Fibroblast of lung (primary cell): ENCODE measurements around the gene ATP2A1. TPM values are rescaled to one million over a fixed set of nuclear protein-coding genes. Genes with fewer than 3 reads are reported as not detected.

Experiments
- DNase-seq, 2 donors: peaks; one replicate each; pipeline versions ENCODE4 v3.0.0 to v3.0.0-alpha.2; 2010; ENCODE audit warnings: low read depth in 2 of 2
- H2AFZ ChIP-seq: 2 replicates; pipeline ENCODE4 v1.5.1; 2012; ENCODE audit warnings: low read length, control low read depth, inconsistent platforms
- H3K27ac ChIP-seq: 2 replicates; pipeline ENCODE4 v1.5.1; 2011; ENCODE audit warnings: low read length, control low read depth; ENCODE audit not compliant: insufficient read depth
- H3K27me3 ChIP-seq: 2 replicates; pipeline ENCODE4 v1.5.1; 2011; ENCODE audit warnings: mild to moderate bottlenecking, low read length; ENCODE audit not compliant: control insufficient read depth, insufficient read depth
- H3K36me3 ChIP-seq: 2 replicates; pipeline ENCODE4 v1.5.1; 2011; ENCODE audit warnings: low read length; ENCODE audit not compliant: control insufficient read depth, insufficient read depth
- H3K4me1 ChIP-seq: 2 replicates; pipeline ENCODE4 v1.5.1; 2011; ENCODE audit warnings: low read length; ENCODE audit not compliant: control insufficient read depth, insufficient read depth; ENCODE audit errors: extremely low read depth
- H3K4me2 ChIP-seq: 2 replicates; pipeline ENCODE4 v1.5.1; 2011; ENCODE audit warnings: low read length, control low read depth; ENCODE audit not compliant: insufficient read depth; ENCODE audit errors: extremely low read depth
- H3K4me3 ChIP-seq, 4 experiments: fragments of 200-600 bp in 1 of 4; sonication (generic) in 1 of 4; replicated peaks in 1 of 4; 2 replicates each; pipeline ENCODE4 v1.5.1; 2011 to 2016; ENCODE audit warnings: low read length in 4 of 4, low read depth in 3 of 4, mild to moderate bottlenecking in 3 of 4, control low read depth in 2 of 4, inconsistent platforms in 1 of 4, mixed read lengths in 1 of 4; ENCODE audit not compliant: insufficient read depth in 1 of 4; ENCODE audit errors: control extremely low read depth in 1 of 4
- H3K79me2 ChIP-seq: 2 replicates; pipeline ENCODE4 v1.5.1; 2012; ENCODE audit warnings: mild to moderate bottlenecking, low read length, inconsistent platforms; ENCODE audit not compliant: control insufficient read depth, insufficient read depth
- H3K9ac ChIP-seq: 2 replicates; pipeline ENCODE4 v1.5.1; 2011; ENCODE audit warnings: mild to moderate bottlenecking, low read length, control low read depth; ENCODE audit not compliant: insufficient read depth
- H3K9me3 ChIP-seq: 2 replicates; pipeline ENCODE4 v1.5.1; 2012; ENCODE audit warnings: low read depth, low read length; ENCODE audit not compliant: control insufficient read depth, insufficient read depth
- H4K20me1 ChIP-seq: 2 replicates; pipeline ENCODE4 v1.5.1; 2011; ENCODE audit warnings: low read length; ENCODE audit not compliant: control insufficient read depth, insufficient read depth; ENCODE audit errors: extremely low read depth
- EZH2 ChIP-seq: IDR thresholded peaks from 2 replicates; pipeline ENCODE4 v1.5.1; 2012; ENCODE audit warnings: low read length, control low read depth, mild to moderate bottlenecking; ENCODE audit errors: missing control alignments
- polyA plus RNA-seq, 2 donors: library from polyadenylated mRNA; depleted of rRNA in 1 of 2; stranded (reverse) in 1 of 2; unstranded in 1 of 2; fragments of >200 nt; gene quantifications; 2 replicates each; pipeline ENCODE4 v1.2.1, GENCODE V29; 2011 to 2012; ENCODE audit warnings: missing spikeins in 1 of 2
- total RNA-seq: library from RNA; depleted of rRNA; stranded (reverse); fragments of >200 nt; gene quantifications from 2 replicates; pipeline ENCODE4 v1.2.1, GENCODE V29; 2014
- TF ChIP-seq, protein P1 (sequence below), 2 donors: IDR thresholded peaks in 1 of 2; conservative IDR thresholded peaks in 1 of 2; 1 replicate in 1 of 2; 2 replicates in 1 of 2; pipeline ENCODE4 v1.5.1; 2011 to 2012; ENCODE audit warnings: low read length in 2 of 2, control low read depth in 1 of 2, inconsistent platforms in 1 of 2, low read depth in 1 of 2, mild to moderate bottlenecking in 1 of 2

The ATP2A1 gene
- total and polyA plus RNA-seq, 2 donors (not counting 1 experiment from before 2014, with no cell fraction given): 0.22 to 0.33 TPM

DNA sequence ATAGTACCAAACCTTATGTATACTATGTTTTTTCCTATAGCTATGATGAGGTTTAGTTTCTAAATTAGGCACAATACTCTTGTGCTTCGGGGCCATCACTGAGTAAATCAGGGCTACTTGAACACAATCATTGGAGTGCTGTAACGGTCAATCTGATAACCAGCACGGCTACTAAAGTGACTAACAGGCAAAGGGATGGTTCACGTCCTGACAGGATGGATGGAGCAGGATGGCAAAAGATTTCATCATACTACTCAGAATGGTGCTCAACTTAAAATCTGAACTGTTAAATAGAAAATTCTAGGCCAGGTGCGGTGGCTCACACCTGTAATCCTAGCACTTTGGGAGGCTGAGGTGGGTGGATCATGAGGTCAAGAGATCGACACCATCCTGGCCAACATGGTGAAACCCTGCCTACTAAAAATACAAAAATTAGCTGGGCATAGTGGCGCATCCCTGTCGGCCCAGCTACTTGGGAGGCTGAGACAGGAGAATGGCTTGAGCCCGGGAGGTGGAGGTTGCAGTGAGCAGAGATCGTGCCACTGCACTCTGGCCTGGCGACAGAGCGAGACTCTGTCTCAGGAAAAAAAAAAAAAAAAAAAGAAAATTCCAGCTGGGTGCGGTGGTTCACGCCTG is 39.2 kb upstream of the ATP2A1 start:
- H3K27me3 ChIP-seq: no peaks in the 10 kb centered on the region
- H3K9me3 ChIP-seq: no peaks in the 10 kb centered on the region
- H3K4me3 ChIP-seq: no peak overlapping the region
- no peak for DNase-seq
- no peak overlapping the region for H2AFZ ChIP-seq
- H3K27ac ChIP-seq: no peak overlapping the region
- no peaks in the 10 kb centered on the region for H3K4me1 ChIP-seq
- no peaks in the 10 kb centered on the region for H3K79me2 ChIP-seq
- H3K9ac ChIP-seq: no peak overlapping the region
- H3K36me3 ChIP-seq: peaks cover 34% of the 10 kb centered on the region
- H3K4me2 ChIP-seq: no peak overlapping the region
- TF ChIP-seq, protein P1, sequence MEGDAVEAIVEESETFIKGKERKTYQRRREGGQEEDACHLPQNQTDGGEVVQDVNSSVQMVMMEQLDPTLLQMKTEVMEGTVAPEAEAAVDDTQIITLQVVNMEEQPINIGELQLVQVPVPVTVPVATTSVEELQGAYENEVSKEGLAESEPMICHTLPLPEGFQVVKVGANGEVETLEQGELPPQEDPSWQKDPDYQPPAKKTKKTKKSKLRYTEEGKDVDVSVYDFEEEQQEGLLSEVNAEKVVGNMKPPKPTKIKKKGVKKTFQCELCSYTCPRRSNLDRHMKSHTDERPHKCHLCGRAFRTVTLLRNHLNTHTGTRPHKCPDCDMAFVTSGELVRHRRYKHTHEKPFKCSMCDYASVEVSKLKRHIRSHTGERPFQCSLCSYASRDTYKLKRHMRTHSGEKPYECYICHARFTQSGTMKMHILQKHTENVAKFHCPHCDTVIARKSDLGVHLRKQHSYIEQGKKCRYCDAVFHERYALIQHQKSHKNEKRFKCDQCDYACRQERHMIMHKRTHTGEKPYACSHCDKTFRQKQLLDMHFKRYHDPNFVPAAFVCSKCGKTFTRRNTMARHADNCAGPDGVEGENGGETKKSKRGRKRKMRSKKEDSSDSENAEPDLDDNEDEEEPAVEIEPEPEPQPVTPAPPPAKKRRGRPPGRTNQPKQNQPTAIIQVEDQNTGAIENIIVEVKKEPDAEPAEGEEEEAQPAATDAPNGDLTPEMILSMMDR (conservative IDR thresholded peaks at IDR 0.05 in 1 of 2, IDR thresholded peaks at IDR 0.05 in 1 of 2; ENCODE audit: low read depth in 1 of 2, low read length in 2 of 2): no peak
- TF ChIP-seq EZH2: no peak
- no peaks in the 10 kb centered on the region for H4K20me1 ChIP-seq

DNA sequence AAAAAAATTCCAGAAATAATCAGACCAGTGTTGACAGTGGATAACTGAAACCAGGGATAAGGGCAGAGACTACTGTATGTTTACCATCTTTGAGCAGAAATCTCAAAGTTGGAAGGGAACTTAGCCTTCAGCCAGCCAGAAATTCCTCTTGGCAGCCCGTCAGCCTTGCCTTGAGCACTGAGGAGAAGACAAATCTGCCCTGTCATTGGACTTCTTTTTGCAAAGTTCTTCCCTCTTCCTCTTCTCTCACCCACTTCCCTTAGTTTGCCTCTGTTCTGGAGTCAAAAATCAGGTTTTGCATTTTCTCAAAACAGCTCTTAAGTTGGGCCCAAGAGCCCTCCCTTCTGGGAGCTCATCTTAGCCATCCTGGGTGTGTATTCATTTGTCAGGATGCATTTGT is 38.4 kb upstream of the ATP2A1 start:
- peaks cover 5% of the 10 kb centered on the region for H3K79me2 ChIP-seq
- H3K9me3 ChIP-seq: no peaks in the 10 kb centered on the region
- no peak for TF ChIP-seq EZH2
- TF ChIP-seq, protein P1 (conservative IDR thresholded peaks at IDR 0.05 in 1 of 2, IDR thresholded peaks at IDR 0.05 in 1 of 2; ENCODE audit: low read depth in 1 of 2, low read length in 2 of 2): no peak
- no peak overlapping the region for H2AFZ ChIP-seq
- no peaks in the 10 kb centered on the region for H4K20me1 ChIP-seq
- no peak for DNase-seq
- no peaks in the 10 kb centered on the region for H3K27me3 ChIP-seq
- peaks cover 32% of the 10 kb centered on the region for H3K36me3 ChIP-seq
- no peak overlapping the region for H3K9ac ChIP-seq
- H3K4me2 ChIP-seq: no peak overlapping the region
- H3K4me1 ChIP-seq: peaks cover 2% of the 10 kb centered on the region
- no peak overlapping the region for H3K27ac ChIP-seq
- no peak overlapping the region for H3K4me3 ChIP-seq

DNA sequence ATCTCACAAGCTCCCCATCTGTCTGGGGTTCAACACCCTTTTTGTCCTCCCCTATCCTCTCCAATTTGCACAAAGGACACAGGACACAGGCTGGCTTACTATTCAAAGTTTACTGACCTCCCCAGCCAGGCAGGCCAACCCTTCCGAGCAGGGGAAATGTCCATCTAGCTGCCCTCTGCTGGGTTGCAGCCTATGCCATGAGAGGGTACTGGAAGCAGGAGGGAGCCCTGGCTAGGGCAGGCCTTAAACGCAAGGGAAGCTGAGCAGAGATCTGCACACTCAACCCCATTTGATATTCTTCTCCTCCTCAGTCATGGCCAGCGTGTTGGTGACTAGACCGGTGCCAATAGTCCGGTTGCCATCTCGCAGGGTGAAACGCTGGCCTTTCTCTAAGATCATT is 35.6 kb upstream of the ATP2A1 start:
- Histone ChIP-seq H3K36me3 (peaks cover 23% of the 10 kb centered on the region), H3K9me3 (no peaks in the 10 kb centered on the region)

More for the DNA sequence above, 35.6 kb upstream of the ATP2A1 start:
- Histone ChIP-seq H3K4me1 (peaks cover 10% of the 10 kb centered on the region), H3K27ac (no peak overlapping the region), H4K20me1 (no peaks in the 10 kb centered on the region), H3K27me3 (no peaks in the 10 kb centered on the region), H3K4me3 (no peak overlapping the region), H3K4me2 (no peak overlapping the region), H3K79me2 (peaks cover 24% of the 10 kb centered on the region), H3K9ac (no peak overlapping the region), H2AFZ (no peak overlapping the region)
- TF ChIP-seq, protein P1 (conservative IDR thresholded peaks at IDR 0.05 in 1 of 2, IDR thresholded peaks at IDR 0.05 in 1 of 2; ENCODE audit: low read depth in 1 of 2, low read length in 2 of 2): no peak
- no peak for TF ChIP-seq EZH2
- no peak for DNase-seq
